ENCODE measurements around the gene KMT2E.
"Not testable (repeated sequence)": the region's sequence is repeated elsewhere in the genome, so short reads cannot be mapped to it uniquely, and the experiment has no call there.

Gene KMT2E

GRCh38 chr7:104982308-104983075 lies 31.5 kb upstream of the KMT2E start:
- no peak for DNase-seq

- DNase-seq, result no peak
Measured at GRCh38 chr7:104983076-104983577, 30.9 kb upstream of the KMT2E start.

DNA sequence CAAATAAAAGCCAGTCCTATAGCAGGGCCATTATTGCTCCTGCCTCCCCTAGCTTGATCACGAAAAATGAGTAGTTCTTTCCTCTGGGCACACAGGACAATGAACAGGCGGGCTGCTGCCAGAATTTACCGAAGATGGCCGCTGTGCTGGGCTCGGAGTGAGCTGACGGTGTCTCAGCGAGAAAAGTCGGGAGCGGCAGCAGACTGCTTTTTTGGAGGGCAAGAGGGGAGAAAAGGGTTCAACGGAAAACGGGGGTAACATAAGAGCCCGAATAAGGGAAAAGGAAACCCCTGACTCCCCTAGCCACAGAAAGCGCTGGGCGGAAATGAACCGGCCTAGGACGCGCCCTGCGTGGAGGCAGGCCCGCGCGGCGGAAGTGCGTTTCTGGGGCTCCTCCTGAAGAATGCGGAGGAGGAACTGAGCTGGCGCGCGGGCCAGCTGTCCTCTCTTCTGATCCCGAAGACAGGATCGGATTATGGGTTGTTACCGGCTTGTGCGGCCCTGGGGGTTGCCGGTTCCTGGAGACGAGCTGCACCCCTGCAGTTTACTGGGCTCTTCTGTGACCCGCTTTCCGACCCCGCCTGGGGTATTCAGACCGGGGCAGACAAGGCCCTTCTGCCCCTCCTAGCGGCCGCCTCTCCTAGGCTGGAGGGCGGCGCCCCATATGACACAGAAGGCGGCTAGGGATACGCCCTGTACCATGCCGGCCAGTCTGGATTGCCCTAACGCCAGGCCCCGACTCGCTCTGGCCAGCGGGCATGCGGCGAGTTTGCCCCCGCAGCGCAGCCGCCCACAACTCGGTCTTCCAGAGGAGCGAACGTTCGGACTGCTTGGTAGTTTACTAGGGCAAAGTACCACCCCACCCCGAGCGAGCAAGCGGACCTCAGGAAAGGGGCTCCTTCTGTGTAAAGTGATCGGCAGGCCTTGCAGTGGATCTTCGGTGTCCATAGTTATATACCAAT lies 30.1 kb upstream of the KMT2E start:
- DNase-seq, result peak; percentile 87

- DNase-seq, result no peak
Measured at GRCh38 chr7:104984585-104985258, 29.3 kb upstream of the KMT2E start.

DNA sequence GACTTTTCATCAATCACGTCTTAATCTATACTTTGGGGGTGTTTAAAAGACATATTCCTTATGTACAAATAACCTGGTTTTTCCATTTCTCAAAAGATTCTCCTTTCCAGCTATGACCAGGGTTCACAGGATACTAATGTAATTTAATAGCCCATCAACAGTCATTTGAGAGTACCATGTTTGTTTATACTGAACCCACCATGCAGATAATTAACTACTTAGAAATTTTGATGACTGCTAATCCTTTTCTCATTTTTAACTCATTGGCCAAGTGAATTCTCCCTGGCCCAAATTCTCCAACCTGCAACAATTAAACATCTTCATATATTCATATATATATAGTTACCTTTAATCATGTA lies 28.8 kb upstream of the KMT2E start:
- no peak for DNase-seq

DNA sequence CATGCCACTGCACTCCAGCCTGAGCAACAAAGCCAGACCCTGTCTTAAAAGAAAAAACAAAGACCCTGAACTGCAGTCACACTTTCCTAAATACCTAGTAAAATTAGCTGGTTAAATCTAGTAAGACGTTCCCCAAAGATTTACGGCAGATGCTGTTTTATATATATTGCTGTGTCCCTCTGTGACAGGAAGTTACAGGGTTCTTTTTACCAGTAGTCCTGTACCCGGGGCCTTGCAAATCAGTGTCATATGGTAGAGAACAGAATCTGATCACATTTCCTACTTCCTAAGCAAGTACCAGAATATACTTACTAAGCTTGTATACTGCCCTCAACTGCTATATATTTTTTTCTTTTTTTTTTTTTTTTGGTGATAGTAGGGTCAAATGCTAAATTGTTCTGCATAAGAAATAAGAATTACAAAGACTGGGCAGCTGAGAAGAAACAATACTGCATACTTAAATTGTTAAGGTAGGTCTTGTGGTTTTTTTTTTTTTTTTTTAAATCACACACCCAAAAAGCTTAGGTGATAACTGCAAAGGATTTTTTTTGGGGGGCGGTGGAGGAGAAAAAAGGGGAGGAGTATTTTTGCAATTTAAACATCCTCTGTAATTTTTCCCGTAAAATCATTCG lies 27.3 kb upstream of the KMT2E start:
- no peak for DNase-seq

DNA sequence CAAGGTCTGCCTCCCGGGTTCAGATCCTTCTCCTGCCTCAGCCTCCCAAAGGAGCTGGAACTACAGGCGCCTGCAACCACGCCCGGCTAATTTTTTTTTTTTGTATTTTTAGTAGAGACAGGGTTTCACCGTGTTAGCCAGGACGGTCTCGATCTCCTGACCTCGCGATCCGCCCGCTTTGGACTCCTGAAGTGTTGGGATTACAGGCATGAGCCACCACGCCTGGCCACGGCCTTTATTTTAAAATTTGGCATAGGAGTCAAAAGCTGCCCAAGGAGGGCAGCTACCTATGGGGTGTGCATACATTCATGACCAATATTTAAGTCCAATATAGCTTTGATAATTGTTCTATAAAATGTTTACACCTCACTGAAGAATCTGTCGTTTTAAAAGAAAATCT lies 26.6 kb upstream of the KMT2E start:
- DNase-seq, result not testable (repeated sequence)

- no peak for DNase-seq
Measured at GRCh38 chr7:104990983-104991382, 23.0 kb upstream of the KMT2E start.

GRCh38 chr7:104992306-104992705 lies 21.7 kb upstream of the KMT2E start:
- no peak for DNase-seq

DNA sequence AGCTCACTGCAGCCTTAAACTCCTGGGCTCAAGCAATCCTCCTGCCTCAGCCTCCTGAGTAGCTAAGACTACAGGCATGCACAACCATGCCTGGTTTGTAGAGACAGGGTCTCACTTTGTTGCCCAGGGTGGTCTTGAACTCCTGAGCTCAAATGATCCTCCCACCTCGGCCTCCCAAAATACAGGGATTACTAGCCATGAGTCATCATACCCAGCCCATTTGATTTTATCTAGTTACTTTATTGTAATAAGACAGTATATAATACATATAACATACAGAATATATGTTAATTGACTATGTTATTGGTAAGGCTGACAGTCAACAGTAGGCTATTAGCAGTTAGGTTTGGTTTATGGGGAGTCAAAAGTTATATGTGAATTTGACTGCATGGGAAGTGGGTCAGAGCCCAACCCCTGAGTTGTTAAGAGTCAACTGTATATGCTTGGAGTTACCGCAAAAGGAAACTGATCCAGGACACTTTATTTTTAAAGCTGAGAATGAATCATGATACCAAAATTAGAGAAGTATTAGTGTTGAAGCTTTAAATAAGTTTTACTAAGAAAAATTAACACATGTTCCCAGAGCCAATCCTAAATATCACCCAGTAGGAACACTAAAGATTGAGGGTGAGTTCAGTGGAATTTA lies 20.7 kb upstream of the KMT2E start:
- DNase-seq, result no peak

GRCh38 chr7:104998040-104998752 lies 15.8 kb upstream of the KMT2E start:
- DNase-seq, result no peak

DNA sequence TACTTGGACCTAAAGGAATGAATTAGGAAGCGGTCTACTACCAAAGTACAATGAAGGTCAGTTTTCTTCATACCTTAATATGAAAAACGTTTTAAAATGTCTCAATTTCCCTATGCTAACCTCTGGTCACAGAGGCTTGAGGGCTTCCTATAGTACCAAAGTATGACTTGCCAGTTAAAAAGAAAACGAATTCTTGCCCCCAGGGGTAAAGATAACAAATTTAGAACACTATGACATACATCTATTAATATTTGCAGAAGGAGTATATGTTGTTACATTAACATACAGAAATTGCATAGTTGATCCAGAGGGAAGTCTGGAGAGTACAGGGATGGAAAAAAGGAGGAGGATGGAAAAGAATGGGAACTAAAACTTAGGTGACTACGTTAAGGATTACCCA lies 13.8 kb upstream of the KMT2E start:
- no peak for DNase-seq

DNA sequence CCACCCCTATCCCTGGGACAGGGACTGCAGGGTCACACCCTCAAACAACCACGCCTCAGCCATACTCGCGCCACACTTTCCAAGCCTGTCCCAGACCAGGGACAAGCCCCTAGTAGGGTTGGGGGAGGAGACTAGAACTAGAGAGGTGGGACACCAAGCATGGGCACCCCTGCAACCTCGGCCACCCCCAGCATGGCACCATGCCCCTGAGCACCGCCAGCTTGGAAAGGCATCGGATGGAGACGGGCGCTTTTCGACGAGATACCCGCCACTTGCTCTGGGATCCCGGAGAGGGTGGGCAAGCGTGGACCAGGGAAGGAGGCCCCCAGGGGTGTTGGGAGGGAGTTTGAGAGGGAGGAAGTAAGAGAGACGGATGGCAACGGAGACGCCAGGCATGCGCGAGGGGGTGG lies 13.1 kb upstream of the KMT2E start:
- DNase-seq, result no peak

- DNase-seq, result no peak
Measured at GRCh38 chr7:105001652-105002184, 12.3 kb upstream of the KMT2E start.

- peak; percentile 45 for DNase-seq
Measured at GRCh38 chr7:105003275-105003674, 10.7 kb upstream of the KMT2E start.

DNA sequence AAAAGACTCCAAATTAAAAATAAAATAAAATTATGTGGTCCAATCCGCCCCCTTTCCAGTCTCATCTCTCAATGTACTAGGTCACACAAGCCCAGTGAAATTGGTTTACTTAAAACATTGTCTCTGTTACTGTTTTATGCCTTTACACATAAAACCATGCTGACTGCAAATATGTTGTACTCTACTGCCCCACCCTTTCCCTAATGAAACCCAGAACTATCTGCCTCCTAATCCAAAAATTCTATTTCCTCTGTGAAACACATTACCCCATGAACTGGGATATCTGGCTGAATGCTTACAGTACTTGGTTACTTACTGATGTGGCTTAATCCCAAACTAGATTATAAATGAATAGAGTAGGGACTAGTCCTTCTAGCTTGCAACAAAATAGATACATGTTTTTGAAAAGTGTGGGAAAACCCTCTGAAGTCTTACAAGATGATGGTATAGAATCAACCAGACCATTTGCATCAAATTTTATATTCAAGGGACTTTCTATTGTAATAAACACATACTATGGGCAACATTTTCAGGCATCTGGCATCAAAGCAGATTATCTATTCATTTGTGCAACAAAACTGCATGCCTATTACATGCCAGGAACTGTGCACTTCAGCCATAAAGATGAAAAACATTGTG lies 10.0 kb upstream of the KMT2E start:
- no peak for DNase-seq

GRCh38 chr7:105005006-105005405 lies 9.0 kb upstream of the KMT2E start:
- not testable (repeated sequence) for DNase-seq

GRCh38 chr7:105005486-105005885 lies 8.5 kb upstream of the KMT2E start:
- DNase-seq, result not testable (repeated sequence)

DNA sequence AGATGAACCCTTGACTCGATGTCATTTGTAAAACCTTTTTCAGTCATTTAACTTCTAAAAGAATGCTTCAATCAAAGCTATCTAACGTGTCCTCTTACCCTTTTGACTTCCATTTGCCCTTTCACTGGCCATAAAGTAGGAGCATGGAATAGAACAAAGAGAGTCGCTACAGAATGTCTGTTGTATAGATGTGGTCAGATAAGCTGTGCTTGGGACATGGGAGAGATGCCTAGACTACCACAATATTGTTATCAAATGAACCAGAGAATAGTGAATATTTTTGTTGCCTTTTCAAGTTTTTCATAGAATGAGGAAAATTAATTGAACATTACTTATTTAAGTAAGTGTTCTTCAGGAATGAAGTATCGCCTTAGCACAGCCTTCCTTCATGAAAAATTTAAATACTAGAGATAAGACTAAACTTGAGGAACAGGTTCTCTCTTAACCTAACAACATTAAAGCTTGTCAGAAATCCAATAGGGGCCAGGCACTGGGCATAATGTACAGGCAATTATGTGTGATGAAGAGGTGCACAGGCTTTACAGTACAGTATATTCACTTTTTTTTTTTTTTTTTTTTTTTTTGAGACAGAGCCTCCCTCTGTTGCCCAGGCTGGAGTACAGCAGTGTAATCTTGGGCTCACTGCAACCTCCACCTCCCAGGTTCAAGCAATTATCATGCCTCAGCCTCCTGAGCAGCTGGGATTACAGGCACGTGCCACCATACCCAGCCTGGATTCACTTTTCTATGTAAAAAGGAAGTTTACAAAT lies 7.5 kb upstream of the KMT2E start:
- DNase-seq, result no peak

DNA sequence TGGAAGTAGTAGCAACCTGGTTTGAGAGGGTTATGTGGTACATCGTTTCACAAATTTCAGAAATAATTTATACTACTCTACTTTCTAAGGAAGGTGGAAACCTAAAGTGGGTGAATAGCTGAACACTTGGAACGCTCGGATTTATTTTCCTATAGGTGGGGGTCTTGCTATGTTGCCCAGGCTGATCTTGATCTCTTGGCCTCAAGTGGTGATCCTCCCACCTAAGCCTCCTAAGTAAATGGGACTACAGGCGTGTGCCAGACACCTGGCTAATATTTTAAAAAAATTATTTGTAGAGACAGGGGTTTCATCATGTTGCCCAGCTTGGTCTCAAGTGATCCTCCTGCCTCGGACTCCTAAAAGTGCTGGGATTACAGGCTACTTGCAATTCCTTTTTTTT lies 6.7 kb upstream of the KMT2E start:
- no peak for DNase-seq

Measured in activated naive CD4-positive, alpha-beta T cell treated with Interleukin-2 at 50 U/mL for 16 hours (primary cell).